B cell (primary cell): ENCODE data around the gene SCAMP1. TPM values are rescaled to one million over a fixed set of nuclear protein-coding genes. Genes with fewer than 3 reads are reported as not detected.
A peak's percentile ranks its signal among the peaks of the same experiment; 100 is the strongest.

Experiments used
- ATAC-seq: fragments of 200-7000 bp; cut with Tn5 transposase; one replicate; pipeline ENCODE4 v1.10.0; 2021; ENCODE audit warnings: low read depth, mild to moderate bottlenecking, moderate number of reproducible peaks, moderate library complexity
- CTCF ChIA-PET: fragments of 350-600 bp; sonication (Branson Sonifier 250); formaldehyde crosslinking; loops from one replicate; lab custom pipeline; 2021; ENCODE audit warnings: antibody characterized with exemption, inconsistent platforms; lab: Charles Lee
- POLR2A ChIA-PET: fragments of 350-600 bp; sonication (Branson Sonifier 250); formaldehyde crosslinking; loops from one replicate; lab custom pipeline; 2021; ENCODE audit warnings: antibody characterized with exemption; lab: Charles Lee
- DNase-seq: peaks from one replicate; pipeline ENCODE4 v3.0.0; 2013
- H2AFZ ChIP-seq: 2 replicates; pipeline ENCODE4 v1.6.1; 2012; ENCODE audit warnings: mild to moderate bottlenecking, low read depth, low read length; ENCODE audit not compliant: insufficient read depth, poor library complexity, severe bottlenecking
- H3K27ac ChIP-seq, 2 donors: 1 replicate in 1 of 2; 2 replicates in 1 of 2; pipeline ENCODE4 v1.5.1; 2012 to 2013; ENCODE audit warnings: low read length in 2 of 2, mild to moderate bottlenecking in 2 of 2, moderate library complexity in 1 of 2
- H3K27me3 ChIP-seq, 4 experiments: fragments of 200-600 bp in 1 of 4; sonication (generic) in 1 of 4; replicated peaks in 1 of 4; 1 replicate in 2 of 4; 2 replicates in 2 of 4; pipeline versions ENCODE4 v1.6.1 to v1.7.0; 2013 to 2016; ENCODE audit warnings: low read length in 3 of 4, mild to moderate bottlenecking in 2 of 4, mixed read lengths in 1 of 4, moderate library complexity in 1 of 4; ENCODE audit not compliant: insufficient read depth in 4 of 4, control insufficient read depth in 3 of 4; ENCODE audit errors: control extremely low read depth in 1 of 4
- H3K36me3 ChIP-seq, 2 experiments: replicated peaks in 1 of 2; 1 replicate in 1 of 2; 2 replicates in 1 of 2; pipeline versions ENCODE4 v1.6.1 to v1.7.1; 2013; ENCODE audit warnings: low read length in 1 of 2; ENCODE audit not compliant: insufficient read depth in 2 of 2, control insufficient read depth in 1 of 2; ENCODE audit errors: control extremely low read depth in 1 of 2, extremely low read depth in 1 of 2
- H3K4me1 ChIP-seq, 2 donors: fragments of 200-600 bp in 1 of 2; sonication (generic) in 1 of 2; 1 replicate in 1 of 2; 2 replicates in 1 of 2; pipeline versions ENCODE4 v1.5.1 to v1.6.1; 2013 to 2017; ENCODE audit warnings: low read length in 2 of 2; ENCODE audit not compliant: control insufficient read depth in 2 of 2, insufficient read depth in 2 of 2
- H3K4me2 ChIP-seq: replicated peaks from 2 replicates; pipeline ENCODE3; 2012; ENCODE audit warnings: mild to moderate bottlenecking, low read depth, low read length; ENCODE audit not compliant: poor library complexity, severe bottlenecking
- H3K4me3 ChIP-seq, 5 experiments: fragments of 200-600 bp in 1 of 5; sonication (generic) in 1 of 5; 1 replicate in 3 of 5; 2 replicates in 2 of 5; pipeline versions ENCODE4 v1.5.1 to v1.7.0; 2011 to 2016; ENCODE audit warnings: low read length in 4 of 5, mild to moderate bottlenecking in 4 of 5, low read depth in 2 of 5, control low read depth in 1 of 5, moderate library complexity in 1 of 5; ENCODE audit not compliant: insufficient read depth in 1 of 5; ENCODE audit errors: control extremely low read depth in 1 of 5, extremely low read depth in 1 of 5
- H3K79me2 ChIP-seq: fragments of 200-600 bp; sonication (generic); one replicate; pipeline ENCODE4 v1.6.0; 2016; ENCODE audit warnings: low read length; ENCODE audit not compliant: control insufficient read depth, insufficient read depth
- H3K9ac ChIP-seq: fragments of 200-600 bp; sonication (generic); 2 replicates; pipeline ENCODE4 v1.6.1; 2017; ENCODE audit warnings: mild to moderate bottlenecking, low read length, moderate library complexity
- H3K9me3 ChIP-seq, 3 donors: one replicate each; pipeline versions ENCODE4 v1.6.1 to v1.7.1; 2013; ENCODE audit warnings: low read length in 2 of 3; ENCODE audit not compliant: control insufficient read depth in 2 of 3, insufficient read depth in 1 of 3; ENCODE audit errors: control extremely low read depth in 1 of 3
- H4K20me1 ChIP-seq: 2 replicates; pipeline ENCODE4 v1.6.0; 2012; ENCODE audit warnings: mild to moderate bottlenecking, low read length; ENCODE audit not compliant: insufficient read depth, control insufficient read depth, poor library complexity, severe bottlenecking
- H3K27ac Mint-ChIP-seq: one replicate; pipeline ENCODE4 v1.8.0; 2021; ENCODE audit warnings: mixed read lengths
- H3K27me3 Mint-ChIP-seq: one replicate; pipeline ENCODE4 v1.8.0; 2021; ENCODE audit warnings: mixed read lengths
- H3K4me1 Mint-ChIP-seq: one replicate; pipeline ENCODE4 v1.8.0; 2021; ENCODE audit warnings: mixed read lengths
- H3K4me3 Mint-ChIP-seq: one replicate; pipeline ENCODE4 v1.8.0; 2021; ENCODE audit warnings: mixed read lengths
- H3K9me3 Mint-ChIP-seq: one replicate; pipeline ENCODE4 v1.8.0; 2022; ENCODE audit warnings: mixed read lengths; ENCODE audit not compliant: insufficient read depth
- EZH2 ChIP-seq: IDR thresholded peaks from 2 replicates; pipeline ENCODE4 v1.6.1; 2012; ENCODE audit warnings: borderline replicate concordance, low read depth, mild to moderate bottlenecking, moderate library complexity, low read length; ENCODE audit not compliant: insufficient read depth, poor library complexity, severe bottlenecking
- WGBS: methylation state at CpG from one replicate; pipeline ENCODE4 v1.1.5; 2013; ENCODE audit warnings: missing lambda C conversion rate; ENCODE audit not compliant: insufficient coverage; 5-methylcytosine and 5-hydroxymethylcytosine counted together
- intact Hi-C: fragments of 100-400 bp; cut with micrococcal nuclease; formaldehyde crosslinking; loops from one replicate; pipeline ENCODE4 v1.10.0; 2022
- polyA plus RNA-seq: library from polyadenylated mRNA; depleted of rRNA; stranded (reverse); fragments of >200 nt; gene quantifications from 2 replicates; pipeline ENCODE4 v1.2.3, GENCODE V29; 2012
- total RNA-seq, 2 donors: library from RNA; stranded (reverse); fragments of 120-200 nt in 1 of 2; gene quantifications; 1 replicate in 1 of 2; 2 replicates in 1 of 2; pipeline versions ENCODE4 v1.2.3 to v1.2.4, GENCODE V29; 2013 to 2022
- TF ChIP-seq, protein P1 (sequence below): fragments of 200-600 bp; IDR thresholded peaks from one replicate; pipeline ENCODE4 v1.8.0; 2022; ENCODE audit warnings: antibody characterized with exemption, mild to moderate bottlenecking

The SCAMP1 gene
- total and polyA plus RNA-seq, 2 donors (not counting 1 experiment from before 2014, with no cell fraction given) = 3.8 to 25.4 TPM

DNA sequence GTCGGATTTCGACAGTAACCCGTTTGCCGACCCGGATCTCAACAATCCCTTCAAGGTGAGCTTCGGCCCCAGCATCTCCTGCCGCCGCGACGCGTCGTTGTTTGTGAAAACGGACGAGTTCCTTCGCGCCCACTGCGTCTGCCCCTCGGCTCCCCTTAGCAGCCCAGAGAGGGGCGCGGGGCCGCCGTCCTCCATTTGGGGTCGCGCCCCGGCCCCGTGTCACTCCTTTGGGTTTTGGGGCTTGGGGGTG lies 182 bp downstream of the SCAMP1 start:
- Histone ChIP-seq H3K79me2 (peaks cover 29% of the 10 kb centered on the region), H3K36me3 (no peaks in the 10 kb centered on the region), H2AFZ (peak overlapping the region; percentile 92), H3K9me3 (no peaks in the 10 kb centered on the region), H3K4me2 (peak overlapping the region; percentile 83), H3K9ac (peak overlapping the region; percentile 96), H3K4me3 (peak overlapping the region; percentile 6 to 99 (median 88)), H3K27ac (peak overlapping the region; percentile 81 to 85), H3K27me3 (no peaks in the 10 kb centered on the region), H3K4me1 (peaks cover 20 to 22% of the 10 kb centered on the region in 2 donors), H4K20me1 (peaks cover 13% of the 10 kb centered on the region)
- under 1% methylated on average over 26 of the region's 26 CpGs for WGBS
- Mint-ChIP-seq H3K9me3 (no peaks in the 10 kb centered on the region), H3K27ac (peak overlapping the region; percentile 90), H3K4me3 (peak overlapping the region; percentile 93), H3K27me3 (no peaks in the 10 kb centered on the region), H3K4me1 (peaks cover 37% of the 10 kb centered on the region)
- ATAC-seq = no peak
- ChIA-PET CTCF (interaction anchor here (0.7 to 5.5 kb wide), 3 partner anchors 65 to 1896 kb away, joined by 3 to 101 read pairs (median 6); partner anchors contain the start of genes AP3B1 and ARSB), POLR2A (interaction anchor here (0.6 to 4.0 kb wide), 6 partner anchors 63 to 1154 kb away, joined by 3 to 82 read pairs (median 4); partner anchors contain the start of genes AP3B1 and HOMER1)
- intact Hi-C loops = loop anchor here (1.0 to 5.0 kb wide), 10 partner anchors 65 to 1897 kb away; partner anchors contain the start of genes ARSB, HOMER1, LHFPL2 and SERINC5
- DNase-seq = no peak
- TF ChIP-seq EZH2 = no peak
- TF ChIP-seq, protein P1, sequence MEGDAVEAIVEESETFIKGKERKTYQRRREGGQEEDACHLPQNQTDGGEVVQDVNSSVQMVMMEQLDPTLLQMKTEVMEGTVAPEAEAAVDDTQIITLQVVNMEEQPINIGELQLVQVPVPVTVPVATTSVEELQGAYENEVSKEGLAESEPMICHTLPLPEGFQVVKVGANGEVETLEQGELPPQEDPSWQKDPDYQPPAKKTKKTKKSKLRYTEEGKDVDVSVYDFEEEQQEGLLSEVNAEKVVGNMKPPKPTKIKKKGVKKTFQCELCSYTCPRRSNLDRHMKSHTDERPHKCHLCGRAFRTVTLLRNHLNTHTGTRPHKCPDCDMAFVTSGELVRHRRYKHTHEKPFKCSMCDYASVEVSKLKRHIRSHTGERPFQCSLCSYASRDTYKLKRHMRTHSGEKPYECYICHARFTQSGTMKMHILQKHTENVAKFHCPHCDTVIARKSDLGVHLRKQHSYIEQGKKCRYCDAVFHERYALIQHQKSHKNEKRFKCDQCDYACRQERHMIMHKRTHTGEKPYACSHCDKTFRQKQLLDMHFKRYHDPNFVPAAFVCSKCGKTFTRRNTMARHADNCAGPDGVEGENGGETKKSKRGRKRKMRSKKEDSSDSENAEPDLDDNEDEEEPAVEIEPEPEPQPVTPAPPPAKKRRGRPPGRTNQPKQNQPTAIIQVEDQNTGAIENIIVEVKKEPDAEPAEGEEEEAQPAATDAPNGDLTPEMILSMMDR = no peak

DNA sequence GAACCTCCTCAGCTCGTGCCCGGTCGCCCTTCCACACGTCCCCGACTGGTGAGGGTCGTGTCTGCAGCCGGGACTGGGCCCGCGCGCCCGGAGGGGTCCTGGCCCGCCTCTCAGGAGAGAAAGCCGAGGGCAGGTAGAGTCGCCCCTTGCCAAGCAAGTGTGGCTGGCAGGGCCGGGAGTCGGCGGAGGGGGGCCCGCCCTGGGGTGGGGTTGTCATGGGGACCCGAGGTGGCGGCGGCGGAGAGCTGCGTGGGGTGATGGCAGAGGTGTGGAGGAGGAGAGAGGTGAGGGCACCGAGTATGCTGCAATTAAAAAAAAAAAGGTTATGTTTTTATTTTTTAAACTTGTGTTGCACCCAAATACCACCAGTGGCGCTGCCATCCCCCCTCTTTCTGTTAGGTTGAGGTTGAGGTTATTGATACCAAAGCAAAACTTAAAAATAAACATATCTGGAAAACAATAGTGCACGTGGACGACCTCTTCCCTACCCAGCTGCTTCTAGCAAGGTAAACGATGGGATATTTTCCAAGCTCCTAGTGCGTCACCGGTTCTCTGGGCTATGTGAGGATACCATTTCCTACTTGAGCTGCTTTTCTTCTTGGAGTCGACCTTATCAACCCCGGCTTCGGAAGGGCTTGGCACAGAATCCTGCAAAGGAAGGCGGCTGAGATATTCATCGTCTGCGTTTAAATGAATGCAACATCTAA lies 660 bp downstream of the SCAMP1 start:
- under 1% methylated on average over 26 of the region's 36 CpGs for WGBS
- peak overlapping the region; percentile 56 to 99 (median 88) for H3K4me3 ChIP-seq

More for the DNA sequence above, 660 bp downstream of the SCAMP1 start:
- Histone ChIP-seq H4K20me1 (peaks cover 13% of the 10 kb centered on the region), H3K27ac (peak overlapping the region; percentile 81 to 85), H2AFZ (peak overlapping the region; percentile 92), H3K4me2 (peak overlapping the region; percentile 83), H3K9me3 (no peaks in the 10 kb centered on the region), H3K27me3 (no peaks in the 10 kb centered on the region), H3K4me1 (peaks cover 20 to 22% of the 10 kb centered on the region in 2 donors), H3K9ac (peak overlapping the region; percentile 96), H3K36me3 (no peaks in the 10 kb centered on the region), H3K79me2 (peaks cover 34% of the 10 kb centered on the region)
- Mint-ChIP-seq H3K27ac (peak overlapping the region; percentile 90), H3K27me3 (no peaks in the 10 kb centered on the region), H3K4me1 (peaks cover 37% of the 10 kb centered on the region), H3K4me3 (peak overlapping the region; percentile 93), H3K9me3 (no peaks in the 10 kb centered on the region)
- POLR2A ChIA-PET = interaction anchor here (0.8 to 4.0 kb wide), 5 partner anchors 63 to 1153 kb away, joined by 3 to 82 read pairs (median 5); partner anchors contain the start of genes AP3B1 and HOMER1
- intact Hi-C loops = loop anchor here (1.0 to 5.0 kb wide), 10 partner anchors 66 to 1896 kb away; partner anchors contain the start of genes ARSB, HOMER1, LHFPL2 and SERINC5
- TF ChIP-seq, protein P1 = peak; percentile 54
- no peak for TF ChIP-seq EZH2
- peak; percentile 72 for DNase-seq
- peak; percentile 34 for ATAC-seq
- CTCF ChIA-PET = interaction anchor here (0.6 to 5.5 kb wide), 7 partner anchors 12 to 1895 kb away, joined by 3 to 101 read pairs (median 4); partner anchors contain the start of genes AP3B1 and ARSB
